ENCODE data around the gene BICC1. TPM values are rescaled to one million over a fixed set of nuclear protein-coding genes. Genes with fewer than 3 reads are reported as not detected.

The BICC1 gene
- 21.5 to 30.1 TPM (median 23.6 TPM) in 5 replicates for total RNA-seq (2022; extraction: Qiagen RNA extraction; ENCODE audit: low read depth)

GRCh38 chr10:58512491-58513187 is at the start of gene BICC1:
Gene BICC1, plus strand, starts transcription at chr10:58512872. Its CDS starts 272 bp downstream, at chr10:58513144.

Other genes starting within 250 kb of the BICC1 start
- gene IPMK, start 245.0 kb upstream of the BICC1 start, total RNA-seq (2022; extraction: Qiagen RNA extraction; ENCODE audit: low read depth): 2.0 to 3.0 TPM (median 2.1 TPM) in 5 replicates
- gene CISD1, start 243.7 kb upstream of the BICC1 start, total RNA-seq (2022; extraction: Qiagen RNA extraction; ENCODE audit: low read depth): 37.9 to 58.3 TPM (median 55.9 TPM) in 5 replicates
- gene UBE2D1, start 177.9 kb upstream of the BICC1 start, total RNA-seq (2022; extraction: Qiagen RNA extraction; ENCODE audit: low read depth): 15.2 to 23.0 TPM (median 21.0 TPM) in 5 replicates
- 67.8 to 105 TPM (median 74.7 TPM) in 5 replicates for gene TFAM, start 127.5 kb upstream of the BICC1 start, total RNA-seq (2022; extraction: Qiagen RNA extraction; ENCODE audit: low read depth)